ENCODE results near the gene ZNF311.

DNA sequence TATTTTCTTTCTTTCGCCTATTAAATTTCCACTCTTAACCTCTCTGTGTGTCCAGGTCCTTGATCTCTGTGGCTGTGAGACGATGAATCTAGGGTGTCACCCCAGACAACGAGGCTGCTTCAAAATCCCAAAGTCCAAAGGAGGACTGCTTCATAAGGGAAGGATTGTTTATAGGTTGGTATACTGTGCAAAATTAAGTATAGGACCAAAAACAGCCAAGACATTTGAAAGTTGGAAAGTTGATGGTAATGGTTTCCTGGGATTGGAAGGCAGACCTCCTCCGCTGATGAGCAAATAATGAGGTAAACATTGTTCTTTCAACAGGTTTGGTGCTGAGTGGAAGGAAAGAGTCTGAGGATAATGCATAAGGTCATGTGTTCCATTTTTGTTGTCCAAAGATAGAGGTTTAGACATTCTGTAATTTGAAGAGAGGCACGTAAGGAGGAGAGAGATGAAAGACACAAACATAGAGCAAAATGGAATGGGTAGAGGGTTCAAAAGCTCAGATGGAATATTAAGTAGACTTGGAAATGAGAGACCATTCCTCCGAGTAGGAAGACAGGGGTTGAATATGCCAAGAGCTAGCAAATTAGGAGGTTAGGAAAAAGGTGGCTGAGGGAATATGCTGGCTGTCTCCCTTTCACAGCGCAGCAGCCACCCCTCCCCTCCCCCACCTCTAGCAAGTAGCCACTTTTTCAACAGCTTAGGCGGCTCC, 24.8 kb downstream of the ZNF311 start:
- TF ChIP-seq EZH2phosphoT487 (IDR thresholded peaks at IDR 0.05; ENCODE audit: low read depth, severe bottlenecking, unreplicated experiment): no peak
- TF ChIP-seq, protein P1, sequence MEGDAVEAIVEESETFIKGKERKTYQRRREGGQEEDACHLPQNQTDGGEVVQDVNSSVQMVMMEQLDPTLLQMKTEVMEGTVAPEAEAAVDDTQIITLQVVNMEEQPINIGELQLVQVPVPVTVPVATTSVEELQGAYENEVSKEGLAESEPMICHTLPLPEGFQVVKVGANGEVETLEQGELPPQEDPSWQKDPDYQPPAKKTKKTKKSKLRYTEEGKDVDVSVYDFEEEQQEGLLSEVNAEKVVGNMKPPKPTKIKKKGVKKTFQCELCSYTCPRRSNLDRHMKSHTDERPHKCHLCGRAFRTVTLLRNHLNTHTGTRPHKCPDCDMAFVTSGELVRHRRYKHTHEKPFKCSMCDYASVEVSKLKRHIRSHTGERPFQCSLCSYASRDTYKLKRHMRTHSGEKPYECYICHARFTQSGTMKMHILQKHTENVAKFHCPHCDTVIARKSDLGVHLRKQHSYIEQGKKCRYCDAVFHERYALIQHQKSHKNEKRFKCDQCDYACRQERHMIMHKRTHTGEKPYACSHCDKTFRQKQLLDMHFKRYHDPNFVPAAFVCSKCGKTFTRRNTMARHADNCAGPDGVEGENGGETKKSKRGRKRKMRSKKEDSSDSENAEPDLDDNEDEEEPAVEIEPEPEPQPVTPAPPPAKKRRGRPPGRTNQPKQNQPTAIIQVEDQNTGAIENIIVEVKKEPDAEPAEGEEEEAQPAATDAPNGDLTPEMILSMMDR (IDR thresholded peaks at IDR 0.05; ENCODE audit: poor library complexity): no peak
- TF ChIP-seq EZH2 (IDR thresholded peaks at IDR 0.05; ENCODE audit: borderline replicate concordance): no peak

Data from hepatocyte (in vitro differentiated cells).